ENCODE measurements around the gene MGLL. TPM values are rescaled to one million over a fixed set of nuclear protein-coding genes. Genes with fewer than 3 reads are reported as not detected.

Gene MGLL
- polyA plus RNA-seq, 4 donors: 24.7 to 47.2 (median 43.1) TPM

DNA sequence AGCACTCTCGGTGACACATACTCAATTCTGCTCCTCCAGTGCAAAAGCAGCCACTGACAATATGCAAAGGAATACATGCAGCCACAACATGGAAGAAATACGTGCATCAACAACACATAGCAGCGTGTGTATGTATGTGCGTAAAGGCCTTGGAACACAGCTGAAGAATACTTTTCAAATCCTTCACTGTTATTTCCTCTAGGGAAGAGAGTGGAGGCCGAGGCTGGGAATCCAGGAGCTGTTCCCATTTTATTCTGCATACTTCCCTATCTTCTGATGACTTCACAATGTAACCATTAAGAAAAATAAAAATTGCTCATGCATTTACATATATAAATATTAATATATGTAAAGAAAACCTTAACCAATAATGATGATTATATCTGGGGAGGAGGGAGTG is 36.6 kb upstream of the MGLL start:
- no peak overlapping the region for H3K4me3 ChIP-seq (ENCODE audit: low read depth in 1 of 3, low read length in 3 of 3)
- FAIRE-seq: no peak
- H3K9me3 ChIP-seq (ENCODE audit: control insufficient read depth in 2 of 2, insufficient read depth in 1 of 2, low read depth in 1 of 2, low read length in 1 of 2): no peaks in the 10 kb centered on the region
- peaks cover 0 to 3% (median 0%) of the 10 kb centered on the region in 3 donors for H3K4me1 ChIP-seq (ENCODE audit: control insufficient read depth in 3 of 3, insufficient read depth in 2 of 3, low read depth in 1 of 3, low read length in 2 of 3)
- 75 to 84% (median 81%) methylated on average over 5 of the region's 5 CpGs for WGBS, 3 donors
- H3K36me3 ChIP-seq (ENCODE audit: control insufficient read depth in 3 of 3, insufficient read depth in 2 of 3, low read depth in 1 of 3, low read length in 3 of 3): no peaks in the 10 kb centered on the region
- H3K27me3 ChIP-seq (ENCODE audit: control insufficient read depth in 3 of 3, insufficient read depth in 3 of 3, low read length in 3 of 3): no peaks in the 10 kb centered on the region
- H3K27ac ChIP-seq (ENCODE audit: low read depth in 1 of 3, low read length in 2 of 3): no peak overlapping the region
- no peak for DNase-seq

DNA sequence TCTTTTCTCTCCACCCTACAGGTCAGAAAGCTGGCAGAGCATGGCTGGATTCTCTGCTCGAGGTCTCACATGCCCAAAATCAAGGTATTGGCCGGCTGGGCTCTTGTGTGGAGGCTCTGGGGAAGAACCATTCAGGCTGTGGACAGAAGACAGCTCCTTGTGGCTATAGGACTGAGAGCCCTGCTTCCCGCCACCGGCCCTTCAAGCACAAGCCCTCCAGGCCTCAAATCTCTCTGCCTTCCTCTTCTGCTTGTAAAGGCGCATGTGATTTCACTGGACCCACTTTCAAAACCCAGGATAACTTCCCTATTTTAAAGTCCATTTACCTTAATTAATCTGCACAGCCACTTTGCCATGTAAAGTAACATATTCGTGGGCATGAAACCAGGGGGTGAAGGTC is 36.2 kb upstream of the MGLL start:
- FAIRE-seq: no peak
- no peak for DNase-seq
- WGBS, 3 donors: 76 to 86% (median 81%) methylated on average over 6 of the region's 6 CpGs
- Histone ChIP-seq H3K36me3 (ENCODE audit: control insufficient read depth in 3 of 3, insufficient read depth in 2 of 3, low read depth in 1 of 3, low read length in 3 of 3) (no peaks in the 10 kb centered on the region), H3K4me3 (ENCODE audit: low read depth in 1 of 3, low read length in 3 of 3) (no peak overlapping the region), H3K27ac (ENCODE audit: low read depth in 1 of 3, low read length in 2 of 3) (no peak overlapping the region), H3K9me3 (ENCODE audit: control insufficient read depth in 2 of 2, insufficient read depth in 1 of 2, low read depth in 1 of 2, low read length in 1 of 2) (no peaks in the 10 kb centered on the region), H3K27me3 (ENCODE audit: control insufficient read depth in 3 of 3, insufficient read depth in 3 of 3, low read length in 3 of 3) (no peaks in the 10 kb centered on the region), H3K4me1 (ENCODE audit: control insufficient read depth in 3 of 3, insufficient read depth in 2 of 3, low read depth in 1 of 3, low read length in 2 of 3) (peaks cover 0 to 3% (median 0%) of the 10 kb centered on the region in 3 donors)

DNA sequence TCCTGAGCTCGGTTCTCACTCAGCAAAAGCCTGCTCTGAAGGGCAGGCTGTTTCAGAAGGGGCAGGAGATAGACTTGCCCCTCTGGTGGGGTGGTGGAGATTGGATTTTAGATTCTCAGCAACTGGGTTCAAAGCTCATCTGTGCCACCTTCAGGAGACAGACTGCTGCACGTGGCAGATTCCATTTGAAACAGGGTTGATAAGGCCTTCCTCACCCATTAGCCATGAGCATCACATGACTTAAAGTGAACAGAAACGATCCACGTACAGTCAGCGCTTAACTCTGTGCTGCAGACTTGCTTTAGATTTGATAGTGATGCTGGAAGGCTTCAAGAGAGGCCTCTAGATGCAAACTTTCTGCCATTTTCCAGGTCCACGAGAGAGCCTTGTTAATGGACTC is 35.0 kb upstream of the MGLL start:
- Histone ChIP-seq H3K4me3 (ENCODE audit: low read depth in 1 of 3, low read length in 3 of 3) (no peak overlapping the region), H3K27ac (ENCODE audit: low read depth in 1 of 3, low read length in 2 of 3) (no peak overlapping the region), H3K36me3 (ENCODE audit: control insufficient read depth in 3 of 3, insufficient read depth in 2 of 3, low read depth in 1 of 3, low read length in 3 of 3) (no peaks in the 10 kb centered on the region), H3K9me3 (ENCODE audit: control insufficient read depth in 2 of 2, insufficient read depth in 1 of 2, low read depth in 1 of 2, low read length in 1 of 2) (no peaks in the 10 kb centered on the region), H3K27me3 (ENCODE audit: control insufficient read depth in 3 of 3, insufficient read depth in 3 of 3, low read length in 3 of 3) (no peaks in the 10 kb centered on the region), H3K4me1 (ENCODE audit: control insufficient read depth in 3 of 3, insufficient read depth in 2 of 3, low read depth in 1 of 3, low read length in 2 of 3) (peaks cover 0 to 3% (median 0%) of the 10 kb centered on the region in 3 donors)
- 48 to 68% (median 65%) methylated on average over 6 of the region's 6 CpGs for WGBS, 3 donors
- no peak for FAIRE-seq
- peak; percentile 30 to 59 for DNase-seq

DNA sequence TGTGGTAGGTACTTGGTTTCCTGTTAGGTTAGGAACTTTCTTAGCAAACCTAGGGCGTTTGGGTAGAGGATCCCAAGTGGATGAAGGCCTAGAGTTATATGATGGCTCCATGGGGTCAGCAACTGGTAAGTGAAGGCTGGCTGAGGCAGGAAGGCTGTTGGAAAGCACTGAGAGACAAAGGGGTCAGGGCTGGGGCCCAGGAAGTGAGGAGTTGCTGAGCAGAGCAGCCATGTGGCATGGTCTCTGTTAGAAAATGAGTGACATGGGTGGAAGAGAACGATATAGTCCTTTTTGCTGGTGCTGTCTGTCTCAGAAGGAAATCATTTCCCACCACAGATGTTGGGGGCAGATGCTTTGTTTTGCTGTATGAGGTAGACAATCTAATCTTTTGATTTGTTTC is 34.5 kb upstream of the MGLL start:
- peaks cover 0 to 3% (median 0%) of the 10 kb centered on the region in 3 donors for H3K4me1 ChIP-seq (ENCODE audit: control insufficient read depth in 3 of 3, insufficient read depth in 2 of 3, low read depth in 1 of 3, low read length in 2 of 3)
- no peak overlapping the region for H3K4me3 ChIP-seq (ENCODE audit: low read depth in 1 of 3, low read length in 3 of 3)
- no peak for FAIRE-seq
- no peaks in the 10 kb centered on the region for H3K36me3 ChIP-seq (ENCODE audit: control insufficient read depth in 3 of 3, insufficient read depth in 2 of 3, low read depth in 1 of 3, low read length in 3 of 3)
- no peaks in the 10 kb centered on the region for H3K27me3 ChIP-seq (ENCODE audit: control insufficient read depth in 3 of 3, insufficient read depth in 3 of 3, low read length in 3 of 3)
- DNase-seq: no peak
- no peaks in the 10 kb centered on the region for H3K9me3 ChIP-seq (ENCODE audit: control insufficient read depth in 2 of 2, insufficient read depth in 1 of 2, low read depth in 1 of 2, low read length in 1 of 2)
- 72 to 82% (median 75%) methylated on average over 2 of the region's 2 CpGs for WGBS, 3 donors
- no peak overlapping the region for H3K27ac ChIP-seq (ENCODE audit: low read depth in 1 of 3, low read length in 2 of 3)

DNA sequence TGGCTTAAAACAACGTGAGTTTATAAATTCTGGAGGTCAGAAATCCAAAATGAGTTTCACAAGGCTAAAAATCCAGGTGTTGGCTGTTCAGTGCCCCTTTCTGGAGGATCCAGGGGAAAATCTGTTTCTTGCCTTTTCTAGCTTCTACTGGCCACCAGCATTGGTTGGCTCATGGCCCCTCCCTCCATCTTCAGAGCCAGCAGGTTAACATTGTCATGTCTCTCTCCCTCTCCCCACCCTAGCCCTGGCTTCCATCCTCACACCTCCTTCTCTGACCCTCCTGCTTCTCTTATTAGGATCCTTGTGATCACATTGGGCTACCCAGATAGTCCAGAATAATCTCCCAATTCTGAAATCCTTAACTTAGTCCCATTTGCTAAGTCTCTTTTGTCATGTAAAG is 32.9 kb upstream of the MGLL start:
- H3K4me1 ChIP-seq (ENCODE audit: control insufficient read depth in 3 of 3, insufficient read depth in 2 of 3, low read depth in 1 of 3, low read length in 2 of 3): peaks cover 0 to 3% (median 0%) of the 10 kb centered on the region in 3 donors
- no peak for DNase-seq
- no peak for FAIRE-seq
- no peak overlapping the region for H3K27ac ChIP-seq (ENCODE audit: low read depth in 1 of 3, low read length in 2 of 3)
- no peaks in the 10 kb centered on the region for H3K36me3 ChIP-seq (ENCODE audit: control insufficient read depth in 3 of 3, insufficient read depth in 2 of 3, low read depth in 1 of 3, low read length in 3 of 3)
- H3K9me3 ChIP-seq (ENCODE audit: control insufficient read depth in 2 of 2, insufficient read depth in 1 of 2, low read depth in 1 of 2, low read length in 1 of 2): no peaks in the 10 kb centered on the region
- H3K4me3 ChIP-seq (ENCODE audit: low read depth in 1 of 3, low read length in 3 of 3): no peak overlapping the region
- WGBS, 3 donors: 68 to 78% (median 76%) methylated on average over 1 of the region's 1 CpG
- H3K27me3 ChIP-seq (ENCODE audit: control insufficient read depth in 3 of 3, insufficient read depth in 3 of 3, low read length in 3 of 3): no peaks in the 10 kb centered on the region

DNA sequence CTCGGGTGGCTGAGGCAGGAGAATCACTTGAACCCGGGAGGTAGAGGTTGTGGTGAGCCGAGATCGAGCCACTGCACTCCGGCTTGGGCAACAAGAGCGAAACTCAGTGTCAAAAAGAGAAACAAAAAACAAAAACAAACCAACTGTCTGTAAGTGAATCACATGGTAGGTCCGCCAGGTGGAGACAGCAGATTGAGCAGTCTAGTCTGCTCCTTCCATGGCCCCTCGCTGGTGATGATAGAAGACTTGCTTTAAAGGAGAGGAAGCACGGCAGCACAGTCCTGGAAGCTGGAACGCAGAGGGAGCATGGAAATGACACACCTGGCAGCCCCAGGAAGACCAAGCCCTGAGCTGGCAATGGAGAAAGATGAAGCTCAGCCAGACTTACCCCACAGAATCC is 31.4 kb upstream of the MGLL start:
- H3K27me3 ChIP-seq (ENCODE audit: control insufficient read depth in 3 of 3, insufficient read depth in 3 of 3, low read length in 3 of 3): no peaks in the 10 kb centered on the region
- H3K4me3 ChIP-seq (ENCODE audit: low read depth in 1 of 3, low read length in 3 of 3): no peak overlapping the region
- no peak overlapping the region for H3K27ac ChIP-seq (ENCODE audit: low read depth in 1 of 3, low read length in 2 of 3)
- H3K9me3 ChIP-seq (ENCODE audit: control insufficient read depth in 2 of 2, insufficient read depth in 1 of 2, low read depth in 1 of 2, low read length in 1 of 2): no peaks in the 10 kb centered on the region
- H3K36me3 ChIP-seq (ENCODE audit: control insufficient read depth in 3 of 3, insufficient read depth in 2 of 3, low read depth in 1 of 3, low read length in 3 of 3): no peaks in the 10 kb centered on the region
- WGBS, 3 donors: 81 to 90% (median 84%) methylated on average over 10 of the region's 10 CpGs
- DNase-seq (no peak), FAIRE-seq (no peak)
- peaks cover 0 to 3% (median 0%) of the 10 kb centered on the region in 3 donors for H3K4me1 ChIP-seq (ENCODE audit: control insufficient read depth in 3 of 3, insufficient read depth in 2 of 3, low read depth in 1 of 3, low read length in 2 of 3)

DNA sequence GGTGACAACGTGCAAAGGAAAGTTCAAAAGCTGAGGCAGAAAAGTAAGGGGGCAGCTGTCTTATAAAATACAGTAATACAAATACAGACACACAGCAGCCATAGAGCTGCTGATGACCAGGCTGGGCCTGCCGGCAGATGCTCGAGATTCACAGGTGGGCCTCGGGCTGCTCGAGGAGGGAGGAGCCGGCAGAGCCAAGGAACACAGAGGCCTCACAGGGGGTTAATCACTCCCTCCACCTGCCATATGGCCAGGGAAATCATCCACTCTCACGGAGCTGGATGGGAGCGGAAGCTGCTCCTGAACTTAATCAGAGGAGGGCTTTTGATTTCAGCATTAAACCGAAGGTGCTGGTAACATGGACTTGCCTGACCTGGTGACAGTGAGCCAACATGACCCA is 29.6 kb upstream of the MGLL start:
- no peak overlapping the region for H3K4me3 ChIP-seq (ENCODE audit: low read depth in 1 of 3, low read length in 3 of 3)
- DNase-seq (peak in 1 of 2 donors; percentile 45), FAIRE-seq (no peak)
- no peaks in the 10 kb centered on the region for H3K4me1 ChIP-seq (ENCODE audit: control insufficient read depth in 3 of 3, insufficient read depth in 2 of 3, low read depth in 1 of 3, low read length in 2 of 3)
- no peak overlapping the region for H3K27ac ChIP-seq (ENCODE audit: low read depth in 1 of 3, low read length in 2 of 3)
- H3K27me3 ChIP-seq (ENCODE audit: control insufficient read depth in 3 of 3, insufficient read depth in 3 of 3, low read length in 3 of 3): no peaks in the 10 kb centered on the region
- no peaks in the 10 kb centered on the region for H3K36me3 ChIP-seq (ENCODE audit: control insufficient read depth in 3 of 3, insufficient read depth in 2 of 3, low read depth in 1 of 3, low read length in 3 of 3)
- WGBS, 3 donors: 63 to 82% (median 76%) methylated on average over 9 of the region's 9 CpGs
- H3K9me3 ChIP-seq (ENCODE audit: control insufficient read depth in 2 of 2, insufficient read depth in 1 of 2, low read depth in 1 of 2, low read length in 1 of 2): no peaks in the 10 kb centered on the region

DNA sequence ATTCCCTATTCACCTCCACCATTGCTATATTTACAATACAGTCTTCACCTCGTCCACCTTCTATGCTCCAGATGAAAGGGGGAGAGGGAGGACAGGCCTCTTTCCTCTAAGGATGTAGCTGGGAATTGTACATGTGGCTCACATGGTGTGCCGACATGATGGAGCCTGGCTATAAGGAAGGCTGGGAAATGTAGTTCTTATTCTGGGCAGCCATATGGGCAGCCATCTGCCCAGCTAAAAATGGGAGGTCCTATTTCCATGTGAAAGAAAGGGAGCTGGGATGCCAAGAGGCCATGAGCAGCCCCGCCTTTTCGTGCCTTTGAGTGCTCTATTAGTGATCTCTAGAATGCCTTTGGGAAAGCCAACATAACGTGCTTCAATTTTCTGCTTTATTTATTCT is 27.1 kb upstream of the MGLL start:
- H3K9me3 ChIP-seq (ENCODE audit: control insufficient read depth in 2 of 2, insufficient read depth in 1 of 2, low read depth in 1 of 2, low read length in 1 of 2): no peaks in the 10 kb centered on the region
- DNase-seq (no peak), FAIRE-seq (no peak)
- no peaks in the 10 kb centered on the region for H3K27me3 ChIP-seq (ENCODE audit: control insufficient read depth in 3 of 3, insufficient read depth in 3 of 3, low read length in 3 of 3)
- no peaks in the 10 kb centered on the region for H3K36me3 ChIP-seq (ENCODE audit: control insufficient read depth in 3 of 3, insufficient read depth in 2 of 3, low read depth in 1 of 3, low read length in 3 of 3)
- no peaks in the 10 kb centered on the region for H3K4me1 ChIP-seq (ENCODE audit: control insufficient read depth in 3 of 3, insufficient read depth in 2 of 3, low read depth in 1 of 3, low read length in 2 of 3)
- H3K4me3 ChIP-seq (ENCODE audit: low read depth in 1 of 3, low read length in 3 of 3): no peak overlapping the region
- 84 to 92% (median 91%) methylated on average over 5 of the region's 5 CpGs for WGBS, 3 donors
- no peak overlapping the region for H3K27ac ChIP-seq (ENCODE audit: low read depth in 1 of 3, low read length in 2 of 3)
